Measurements from ENCODE around the gene SPEF2.

Gene SPEF2

DNA sequence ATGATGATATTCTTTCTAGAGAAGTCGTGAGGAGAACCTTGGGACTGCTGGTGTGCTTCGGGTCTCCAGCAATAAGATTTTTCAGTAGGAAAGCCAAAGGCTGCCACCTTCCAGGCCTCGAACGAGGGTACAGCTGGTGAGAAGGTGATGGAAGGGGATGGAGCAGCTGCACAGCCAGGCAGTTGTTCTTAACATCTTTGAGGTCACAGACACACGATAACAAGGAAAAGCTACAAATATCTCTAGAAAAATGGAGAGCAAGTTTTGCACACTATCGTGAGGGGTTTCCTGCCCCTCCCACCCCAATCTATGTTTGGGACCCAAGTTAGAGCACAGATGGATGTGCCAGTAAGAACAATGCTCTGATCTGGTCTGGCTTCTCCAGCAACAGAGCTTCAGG is 232.2 kb downstream of the SPEF2 start:
- ChIA-PET POLR2A (no interaction called here), CTCF (interaction anchor here (1.2 kb wide), 1 partner anchor 9 kb away, joined by 5 read pairs; no protein-coding TSS in a partner anchor)
- TF ChIP-seq, protein P1, sequence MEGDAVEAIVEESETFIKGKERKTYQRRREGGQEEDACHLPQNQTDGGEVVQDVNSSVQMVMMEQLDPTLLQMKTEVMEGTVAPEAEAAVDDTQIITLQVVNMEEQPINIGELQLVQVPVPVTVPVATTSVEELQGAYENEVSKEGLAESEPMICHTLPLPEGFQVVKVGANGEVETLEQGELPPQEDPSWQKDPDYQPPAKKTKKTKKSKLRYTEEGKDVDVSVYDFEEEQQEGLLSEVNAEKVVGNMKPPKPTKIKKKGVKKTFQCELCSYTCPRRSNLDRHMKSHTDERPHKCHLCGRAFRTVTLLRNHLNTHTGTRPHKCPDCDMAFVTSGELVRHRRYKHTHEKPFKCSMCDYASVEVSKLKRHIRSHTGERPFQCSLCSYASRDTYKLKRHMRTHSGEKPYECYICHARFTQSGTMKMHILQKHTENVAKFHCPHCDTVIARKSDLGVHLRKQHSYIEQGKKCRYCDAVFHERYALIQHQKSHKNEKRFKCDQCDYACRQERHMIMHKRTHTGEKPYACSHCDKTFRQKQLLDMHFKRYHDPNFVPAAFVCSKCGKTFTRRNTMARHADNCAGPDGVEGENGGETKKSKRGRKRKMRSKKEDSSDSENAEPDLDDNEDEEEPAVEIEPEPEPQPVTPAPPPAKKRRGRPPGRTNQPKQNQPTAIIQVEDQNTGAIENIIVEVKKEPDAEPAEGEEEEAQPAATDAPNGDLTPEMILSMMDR (IDR thresholded peaks at IDR 0.05; ENCODE audit: control extremely low read depth, extremely low read depth, low read depth, missing control alignments): no peak
- no peak for DNase-seq (ENCODE audit: extremely low spot score)

DNA sequence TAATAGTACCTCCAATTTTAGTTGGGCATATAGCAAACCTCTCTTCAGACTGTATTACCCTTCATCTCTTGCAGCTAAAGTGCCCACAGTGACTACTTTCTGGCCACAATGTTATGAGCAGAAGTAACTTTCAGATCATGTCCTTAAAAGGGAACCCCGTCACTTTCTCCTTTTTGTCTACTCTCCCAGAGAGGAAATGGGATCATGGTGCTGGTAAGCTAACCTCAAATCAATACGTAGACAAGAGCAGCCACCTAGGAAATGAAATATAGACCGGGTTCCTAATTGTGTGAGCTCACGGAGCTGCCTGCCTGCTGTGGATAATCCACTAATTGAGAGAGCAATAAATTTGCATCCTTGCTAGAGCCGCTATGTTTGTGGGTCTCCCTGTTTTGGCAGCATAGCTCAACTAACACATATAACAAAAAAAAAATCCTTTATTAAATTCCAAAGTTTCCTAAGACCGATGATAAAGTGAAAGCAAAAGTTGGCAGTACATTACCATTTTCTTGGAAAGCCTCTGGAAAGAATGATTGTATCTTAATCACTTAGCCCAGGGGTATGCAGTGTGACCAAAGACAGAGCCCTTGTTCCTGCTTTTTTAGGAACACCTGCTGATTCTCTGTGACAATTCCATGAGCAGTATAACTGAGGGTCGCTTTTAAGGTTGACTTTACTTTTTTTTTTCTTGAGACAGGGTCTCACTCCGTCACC is 233.5 kb downstream of the SPEF2 start:
- TF ChIP-seq, protein P1 (IDR thresholded peaks at IDR 0.05; ENCODE audit: control extremely low read depth, extremely low read depth, low read depth, missing control alignments): no peak
- ChIA-PET POLR2A (no interaction called here), CTCF (interaction anchor here (1.4 to 2.5 kb wide), 6 partner anchors 18 to 76 kb away, joined by 3 to 6 read pairs (median 4); no protein-coding TSS in a partner anchor)
- DNase-seq (ENCODE audit: extremely low spot score): no peak

DNA sequence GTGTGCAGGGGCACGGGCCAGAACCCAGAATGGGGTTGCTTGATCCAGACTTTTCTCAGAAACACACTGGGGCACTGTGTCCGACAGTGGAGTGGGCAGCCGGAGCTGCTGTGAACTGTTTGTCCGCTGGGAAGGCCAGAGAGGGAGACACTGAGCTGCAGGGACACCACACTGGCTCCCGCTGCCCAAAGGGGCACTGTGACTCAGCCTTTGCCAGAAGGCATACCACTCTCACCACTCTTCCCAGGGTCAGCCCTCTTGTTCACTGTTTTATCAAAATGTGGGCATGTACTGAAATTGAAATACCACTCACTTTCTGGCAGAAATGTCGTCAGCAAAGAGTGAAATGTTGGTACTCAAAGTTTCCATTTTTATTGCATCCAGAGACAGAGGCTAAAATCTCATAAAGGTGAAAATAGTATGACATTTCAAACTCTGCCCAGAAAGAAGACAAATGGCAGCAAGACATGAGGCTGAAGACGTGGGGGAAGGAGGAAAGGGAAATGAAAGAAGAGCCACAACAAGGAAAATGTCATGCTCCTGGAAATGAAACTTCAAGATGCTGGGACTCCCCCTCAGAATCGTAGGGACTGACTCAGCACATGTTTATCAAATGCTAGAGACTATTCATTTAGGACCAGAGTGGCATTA is 234.5 kb downstream of the SPEF2 start:
- TF ChIP-seq, protein P1 (IDR thresholded peaks at IDR 0.05; ENCODE audit: control extremely low read depth, extremely low read depth, low read depth, missing control alignments): no peak
- DNase-seq (ENCODE audit: extremely low spot score): peak; percentile 32
- ChIA-PET POLR2A (no interaction called here), CTCF (interaction anchor here (0.8 to 2.5 kb wide), 10 partner anchors 13 to 75 kb away, joined by 3 to 6 read pairs (median 3); no protein-coding TSS in a partner anchor)

DNA sequence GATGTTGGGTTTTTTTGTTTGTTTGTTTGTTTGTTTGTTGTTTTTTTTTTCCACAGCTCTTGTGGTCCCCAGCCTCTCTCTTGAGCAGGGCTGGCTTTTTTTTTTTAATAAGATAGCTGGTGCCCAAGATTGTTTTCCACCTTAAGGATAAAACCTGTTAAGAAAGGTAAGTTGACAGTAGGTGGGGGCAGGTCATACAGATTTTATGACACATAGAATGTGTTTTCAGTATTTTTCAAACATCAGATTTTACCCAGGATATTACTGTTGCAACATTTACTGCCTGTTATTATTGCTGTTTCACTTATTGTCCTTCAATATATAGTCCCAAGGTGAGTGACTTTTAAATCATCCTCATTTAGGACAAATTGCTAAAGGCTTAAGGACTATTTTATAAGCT is 235.1 kb downstream of the SPEF2 start:
- POLR2A ChIA-PET: no interaction called here
- CTCF ChIA-PET: interaction anchor here (0.8 to 2.5 kb wide), 6 partner anchors 13 to 75 kb away, joined by 3 to 6 read pairs (median 4); no protein-coding TSS in a partner anchor
- TF ChIP-seq, protein P1 (IDR thresholded peaks at IDR 0.05; ENCODE audit: control extremely low read depth, extremely low read depth, low read depth, missing control alignments): no peak
- DNase-seq (ENCODE audit: extremely low spot score): no peak

DNA sequence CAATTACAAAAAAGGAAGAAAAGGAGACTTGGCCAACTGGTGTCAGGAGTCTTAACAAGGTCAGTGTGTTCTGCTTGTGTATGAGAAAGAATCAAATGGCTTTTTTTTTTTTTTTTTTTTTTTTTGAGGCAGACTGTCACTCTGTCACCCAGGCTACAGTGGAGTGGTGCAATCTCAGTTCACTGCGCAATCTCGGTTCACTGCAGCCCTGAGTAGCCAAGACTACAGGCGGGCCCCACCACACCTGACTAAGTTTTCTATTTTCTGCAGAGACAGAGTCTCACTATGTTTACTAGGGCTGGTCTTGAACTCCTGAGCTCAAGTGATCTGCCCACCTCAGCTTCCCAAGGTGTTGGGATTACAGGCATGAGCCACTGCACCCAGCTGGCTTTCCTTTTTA is 236.0 kb downstream of the SPEF2 start:
- POLR2A ChIA-PET: no interaction called here

DNA sequence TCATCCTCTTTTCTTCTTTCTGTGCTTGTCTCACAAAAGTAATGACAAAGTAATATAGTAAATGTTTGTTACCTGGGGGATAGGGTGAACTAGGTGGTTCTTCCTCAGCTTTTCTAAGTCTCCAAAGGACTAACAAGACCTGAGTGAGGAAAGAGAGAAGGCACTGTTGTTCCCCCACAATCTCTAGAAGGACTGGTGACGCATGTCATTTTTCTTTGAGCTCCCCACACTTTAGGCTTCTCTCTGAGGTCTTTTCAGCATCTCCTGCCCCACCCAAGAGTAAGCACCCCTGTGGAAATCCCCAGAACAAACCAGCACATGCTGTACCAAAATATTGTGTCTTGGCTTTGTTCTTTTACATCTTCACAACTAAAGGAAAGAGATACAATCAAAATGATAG is 236.6 kb downstream of the SPEF2 start:
- no peak for DNase-seq (ENCODE audit: extremely low spot score)
- TF ChIP-seq, protein P1 (IDR thresholded peaks at IDR 0.05; ENCODE audit: control extremely low read depth, extremely low read depth, low read depth, missing control alignments): no peak
- ChIA-PET CTCF (interaction anchor here (0.7 to 1.4 kb wide), 6 partner anchors 8 to 76 kb away, joined by 3 read pairs; no protein-coding TSS in a partner anchor), POLR2A (no interaction called here)

More for the DNA sequence above, 236.0 kb downstream of the SPEF2 start:
- DNase-seq (ENCODE audit: extremely low spot score): no peak
- CTCF ChIA-PET: interaction anchor here (0.7 to 1.4 kb wide), 4 partner anchors 9 to 76 kb away, joined by 3 read pairs; no protein-coding TSS in a partner anchor
- TF ChIP-seq, protein P1 (IDR thresholded peaks at IDR 0.05; ENCODE audit: control extremely low read depth, extremely low read depth, low read depth, missing control alignments): no peak
